ENCODE results near the gene PSMC3. TPM values are rescaled to one million over a fixed set of nuclear protein-coding genes. Genes with fewer than 3 reads are reported as not detected.

PSMC3 gene
- total and polyA plus RNA-seq, 4 donors, result 61.6 to 192 (median 141) TPM

DNA sequence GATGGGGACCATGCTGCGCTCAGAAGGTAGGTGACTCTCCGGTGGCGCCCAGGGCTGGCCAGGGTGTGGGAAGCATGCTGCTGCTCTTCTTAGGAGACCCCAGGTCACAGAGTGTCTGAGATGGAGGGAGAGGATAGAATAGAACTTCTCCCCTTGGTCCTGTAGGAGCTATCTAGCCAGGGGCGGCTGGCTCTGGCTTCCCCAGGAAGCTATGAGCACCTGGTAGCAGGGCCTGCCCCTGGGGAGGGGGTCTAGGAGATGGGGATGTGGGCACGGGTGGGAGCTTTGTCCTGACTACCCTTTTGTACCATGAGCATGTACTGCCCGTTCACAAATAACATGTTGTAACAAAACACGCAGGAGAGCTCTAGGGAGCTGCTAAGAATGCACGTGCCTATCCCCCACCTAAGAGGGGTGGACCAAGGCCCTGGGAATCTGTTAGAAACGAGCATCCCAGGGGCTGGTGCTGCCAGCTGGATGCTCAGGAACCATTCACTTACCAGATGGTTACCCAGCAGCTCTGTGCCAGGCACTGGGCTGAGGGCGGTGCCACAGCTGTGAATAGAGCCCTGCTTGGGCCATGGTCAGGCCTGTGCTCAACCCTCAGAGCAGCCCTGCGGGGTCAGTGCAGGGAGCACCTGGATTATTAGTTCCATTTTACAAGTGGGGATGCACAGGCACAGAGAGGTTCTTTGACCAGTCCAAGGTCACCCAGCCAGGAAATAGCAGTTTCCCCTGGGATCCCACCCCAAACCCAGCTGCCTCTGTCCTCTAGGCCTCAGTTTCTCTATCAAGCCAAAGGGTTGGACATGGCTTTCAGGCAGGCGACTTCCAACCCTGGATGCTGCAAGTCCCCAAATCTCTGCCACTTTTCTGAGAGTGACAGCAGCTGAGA lies 15.6 kb downstream of the PSMC3 start:
- H3K9ac ChIP-seq (ENCODE audit: insufficient read depth in 1 of 2, low read length in 2 of 2), result no peak overlapping the region
- H3K36me3 ChIP-seq (ENCODE audit: control insufficient read depth in 4 of 4, insufficient read depth in 4 of 4, low read length in 4 of 4), result peaks cover 0 to 31% (median 10%) of the 10 kb centered on the region in 4 donors
- TF ChIP-seq, protein P1, sequence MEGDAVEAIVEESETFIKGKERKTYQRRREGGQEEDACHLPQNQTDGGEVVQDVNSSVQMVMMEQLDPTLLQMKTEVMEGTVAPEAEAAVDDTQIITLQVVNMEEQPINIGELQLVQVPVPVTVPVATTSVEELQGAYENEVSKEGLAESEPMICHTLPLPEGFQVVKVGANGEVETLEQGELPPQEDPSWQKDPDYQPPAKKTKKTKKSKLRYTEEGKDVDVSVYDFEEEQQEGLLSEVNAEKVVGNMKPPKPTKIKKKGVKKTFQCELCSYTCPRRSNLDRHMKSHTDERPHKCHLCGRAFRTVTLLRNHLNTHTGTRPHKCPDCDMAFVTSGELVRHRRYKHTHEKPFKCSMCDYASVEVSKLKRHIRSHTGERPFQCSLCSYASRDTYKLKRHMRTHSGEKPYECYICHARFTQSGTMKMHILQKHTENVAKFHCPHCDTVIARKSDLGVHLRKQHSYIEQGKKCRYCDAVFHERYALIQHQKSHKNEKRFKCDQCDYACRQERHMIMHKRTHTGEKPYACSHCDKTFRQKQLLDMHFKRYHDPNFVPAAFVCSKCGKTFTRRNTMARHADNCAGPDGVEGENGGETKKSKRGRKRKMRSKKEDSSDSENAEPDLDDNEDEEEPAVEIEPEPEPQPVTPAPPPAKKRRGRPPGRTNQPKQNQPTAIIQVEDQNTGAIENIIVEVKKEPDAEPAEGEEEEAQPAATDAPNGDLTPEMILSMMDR (IDR thresholded peaks at IDR 0.05; ENCODE audit: control extremely low read depth, extremely low read depth), result no peak
- DNase-seq, result no peak
- WGBS, 2 donors, result 85 to 86% methylated on average over 12 of the region's 12 CpGs
- peak overlapping the region in 1 of 2 donors; percentile 6 for H3K27ac ChIP-seq (ENCODE audit: low read depth in 1 of 2, low read length in 1 of 2)
- no peaks in the 10 kb centered on the region for H3K27me3 ChIP-seq (ENCODE audit: control insufficient read depth in 3 of 3, insufficient read depth in 3 of 3, low read length in 2 of 3)
- H3K9me3 ChIP-seq (ENCODE audit: control insufficient read depth in 4 of 4, insufficient read depth in 3 of 4, low read length in 3 of 4), result no peaks in the 10 kb centered on the region
- no peak overlapping the region for H3K4me3 ChIP-seq
- no peak for ATAC-seq (ENCODE audit: insufficient read depth, low FRiP score)
- H3K4me1 ChIP-seq (ENCODE audit: control insufficient read depth in 5 of 5, insufficient read depth in 5 of 5, low read length in 5 of 5), result peaks cover 9 to 35% (median 26%) of the 10 kb centered on the region in 5 donors

DNA sequence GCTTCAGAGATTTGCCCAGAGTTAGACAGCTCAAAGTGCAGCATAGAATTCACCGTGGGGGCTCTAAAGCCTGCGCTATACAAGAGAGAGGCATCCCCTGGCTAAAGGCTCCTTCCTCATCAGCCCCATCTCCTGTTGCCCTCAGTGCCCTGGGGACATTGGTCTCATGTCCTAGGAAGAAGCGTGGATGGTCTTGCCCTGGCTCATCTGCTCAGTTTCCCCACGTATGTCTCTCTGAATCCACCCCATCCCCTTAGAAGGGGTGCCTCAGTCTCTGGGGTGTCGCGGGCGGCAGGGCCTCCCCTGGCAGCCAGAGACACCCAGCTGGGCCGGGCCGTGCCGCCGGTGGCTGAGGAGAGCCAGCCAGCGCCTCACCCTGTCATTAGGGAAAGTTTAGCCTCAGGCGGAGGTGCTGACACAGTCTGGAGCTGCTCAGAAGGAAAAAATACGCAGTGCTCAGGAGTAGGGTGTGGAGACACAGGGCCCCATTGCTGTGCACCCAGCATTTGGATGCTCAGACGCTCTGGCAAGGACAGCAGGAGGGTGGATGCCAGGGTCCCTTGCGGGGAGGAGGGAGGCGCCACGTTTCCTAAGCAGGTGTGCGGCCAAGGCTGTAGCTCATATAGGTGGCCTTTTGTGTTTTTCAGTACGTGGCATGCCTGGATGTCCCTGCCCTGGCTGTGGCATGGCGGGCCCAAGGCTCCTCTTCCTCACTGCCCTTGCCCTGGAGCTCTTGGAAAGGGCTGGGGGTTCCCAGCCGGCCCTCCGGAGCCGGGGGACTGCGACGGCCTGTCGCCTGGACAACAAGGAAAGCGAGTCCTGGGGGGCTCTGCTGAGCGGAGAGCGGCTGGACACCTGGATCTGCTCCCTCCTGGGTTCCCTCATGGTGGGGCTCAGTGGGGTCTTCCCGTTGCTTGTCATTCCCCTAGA lies 16.5 kb downstream of the PSMC3 start:
- Histone ChIP-seq H3K27ac (ENCODE audit: low read depth in 1 of 2, low read length in 1 of 2) (peak overlapping the region; percentile 76 to 98), H3K9me3 (ENCODE audit: control insufficient read depth in 4 of 4, insufficient read depth in 3 of 4, low read length in 3 of 4) (no peaks in the 10 kb centered on the region), H3K4me3 (peak overlapping the region; percentile 75), H3K27me3 (ENCODE audit: control insufficient read depth in 3 of 3, insufficient read depth in 3 of 3, low read length in 2 of 3) (no peaks in the 10 kb centered on the region), H3K36me3 (ENCODE audit: control insufficient read depth in 4 of 4, insufficient read depth in 4 of 4, low read length in 4 of 4) (peaks cover 0 to 22% (median 8%) of the 10 kb centered on the region in 4 donors), H3K4me1 (ENCODE audit: control insufficient read depth in 5 of 5, insufficient read depth in 5 of 5, low read length in 5 of 5) (peaks cover 9 to 30% (median 20%) of the 10 kb centered on the region in 5 donors), H3K9ac (ENCODE audit: insufficient read depth in 1 of 2, low read length in 2 of 2) (peak overlapping the region; percentile 72 to 89)
- TF ChIP-seq, protein P1 (IDR thresholded peaks at IDR 0.05; ENCODE audit: control extremely low read depth, extremely low read depth), result no peak
- WGBS, 2 donors, result 82 to 88% methylated on average over 31 of the region's 31 CpGs
- ATAC-seq (ENCODE audit: insufficient read depth, low FRiP score), result no peak
- DNase-seq, result no peak

DNA sequence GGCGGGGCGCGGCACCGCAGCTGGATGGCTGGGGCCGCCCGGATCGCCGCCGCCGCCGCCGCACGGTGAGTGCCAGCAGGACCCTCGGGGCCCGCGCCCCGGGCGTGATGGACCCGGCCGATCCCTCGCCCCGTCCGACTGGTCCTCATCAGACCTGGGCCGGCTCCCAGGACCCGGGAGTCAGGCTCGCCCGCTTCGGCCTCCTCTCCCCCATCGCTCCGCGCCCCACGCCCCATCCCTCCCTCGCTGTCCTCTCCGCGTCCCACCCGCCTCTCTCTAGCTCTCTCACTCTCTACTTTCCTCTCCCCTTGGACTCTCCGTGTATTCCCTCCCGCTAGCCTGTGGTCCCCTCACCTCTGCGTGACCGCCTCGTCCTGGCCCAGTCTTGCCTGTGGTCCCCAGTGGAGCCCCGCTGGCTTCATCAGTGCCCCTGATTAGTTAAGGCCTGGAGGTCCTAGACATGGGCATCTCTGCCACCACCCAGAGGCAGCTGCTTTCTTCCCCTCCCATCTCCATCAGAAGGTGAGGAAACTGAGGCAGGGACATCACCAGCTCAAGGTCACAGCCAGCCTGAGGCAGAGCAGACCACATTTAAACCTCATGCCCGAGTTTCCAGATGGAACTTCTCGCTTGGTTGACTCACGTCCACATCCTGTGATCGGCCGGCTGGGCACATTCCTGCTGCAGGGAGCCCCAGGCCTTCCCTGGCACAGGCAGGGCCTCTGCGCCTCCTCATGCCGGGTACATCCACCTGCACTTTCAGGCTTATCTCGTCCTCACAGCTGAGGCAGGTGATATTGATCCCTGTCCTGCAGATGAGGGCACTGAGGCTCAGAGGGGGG lies 17.4 kb downstream of the PSMC3 start:
- Histone ChIP-seq H3K27me3 (ENCODE audit: control insufficient read depth in 3 of 3, insufficient read depth in 3 of 3, low read length in 2 of 3) (no peaks in the 10 kb centered on the region), H3K9me3 (ENCODE audit: control insufficient read depth in 4 of 4, insufficient read depth in 3 of 4, low read length in 3 of 4) (no peaks in the 10 kb centered on the region), H3K4me1 (ENCODE audit: control insufficient read depth in 5 of 5, insufficient read depth in 5 of 5, low read length in 5 of 5) (peaks cover 9 to 29% (median 20%) of the 10 kb centered on the region in 5 donors), H3K27ac (ENCODE audit: low read depth in 1 of 2, low read length in 1 of 2) (peak overlapping the region; percentile 76 to 98), H3K4me3 (peak overlapping the region; percentile 75), H3K9ac (ENCODE audit: insufficient read depth in 1 of 2, low read length in 2 of 2) (peak overlapping the region; percentile 72 to 89), H3K36me3 (ENCODE audit: control insufficient read depth in 4 of 4, insufficient read depth in 4 of 4, low read length in 4 of 4) (peaks cover 0 to 14% (median 6%) of the 10 kb centered on the region in 4 donors)
- ATAC-seq (ENCODE audit: insufficient read depth, low FRiP score), result no peak
- DNase-seq, result peak; percentile 58 to 64 (median 60)
- WGBS, 2 donors, result 5 to 12% methylated on average over 37 to 50 of the region's 50 CpGs
- TF ChIP-seq, protein P1 (IDR thresholded peaks at IDR 0.05; ENCODE audit: control extremely low read depth, extremely low read depth), result no peak
